ENCODE results near the gene PDE8B.

DNA sequence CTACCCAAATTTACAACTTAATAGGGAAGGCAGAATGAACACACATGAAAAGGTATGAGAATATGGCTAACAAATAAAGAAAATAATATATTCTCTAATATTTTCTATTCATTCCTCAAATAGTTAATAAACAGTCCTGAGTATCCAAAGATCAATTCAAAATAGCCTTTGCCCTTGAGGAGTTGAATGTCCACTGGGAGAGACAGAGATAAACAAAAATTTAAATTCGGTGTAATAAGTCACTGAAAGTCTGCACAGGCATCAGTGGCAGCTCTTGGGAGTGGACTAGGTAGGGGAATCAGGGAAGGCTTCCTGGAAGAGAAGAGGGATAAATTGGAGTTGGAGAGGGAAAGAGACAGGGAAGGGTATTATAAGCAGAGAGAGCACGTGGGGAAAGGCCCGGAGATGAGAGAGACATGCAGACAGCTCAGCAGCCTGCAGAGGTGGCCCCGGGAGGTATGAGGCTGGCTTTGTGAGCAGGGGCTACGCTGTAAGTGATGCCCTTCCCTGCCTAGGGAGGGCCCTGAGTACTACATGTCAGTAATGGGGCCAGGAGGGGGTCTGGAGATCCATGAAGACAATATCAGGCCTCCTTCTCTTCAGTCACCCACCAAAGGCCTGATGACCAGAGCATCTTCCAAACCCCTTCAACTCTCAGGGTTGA, 137.1 kb downstream of the PDE8B start:
- TF ChIP-seq, protein P1, sequence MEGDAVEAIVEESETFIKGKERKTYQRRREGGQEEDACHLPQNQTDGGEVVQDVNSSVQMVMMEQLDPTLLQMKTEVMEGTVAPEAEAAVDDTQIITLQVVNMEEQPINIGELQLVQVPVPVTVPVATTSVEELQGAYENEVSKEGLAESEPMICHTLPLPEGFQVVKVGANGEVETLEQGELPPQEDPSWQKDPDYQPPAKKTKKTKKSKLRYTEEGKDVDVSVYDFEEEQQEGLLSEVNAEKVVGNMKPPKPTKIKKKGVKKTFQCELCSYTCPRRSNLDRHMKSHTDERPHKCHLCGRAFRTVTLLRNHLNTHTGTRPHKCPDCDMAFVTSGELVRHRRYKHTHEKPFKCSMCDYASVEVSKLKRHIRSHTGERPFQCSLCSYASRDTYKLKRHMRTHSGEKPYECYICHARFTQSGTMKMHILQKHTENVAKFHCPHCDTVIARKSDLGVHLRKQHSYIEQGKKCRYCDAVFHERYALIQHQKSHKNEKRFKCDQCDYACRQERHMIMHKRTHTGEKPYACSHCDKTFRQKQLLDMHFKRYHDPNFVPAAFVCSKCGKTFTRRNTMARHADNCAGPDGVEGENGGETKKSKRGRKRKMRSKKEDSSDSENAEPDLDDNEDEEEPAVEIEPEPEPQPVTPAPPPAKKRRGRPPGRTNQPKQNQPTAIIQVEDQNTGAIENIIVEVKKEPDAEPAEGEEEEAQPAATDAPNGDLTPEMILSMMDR (IDR thresholded peaks at IDR 0.05; ENCODE audit: low read depth, low read length, missing input control) = no peak
- TF ChIP-seq EGR1 (IDR thresholded peaks at IDR 0.05; ENCODE audit: low read depth in 2 of 2) = no peak
- TF ChIP-seq, protein P2, sequence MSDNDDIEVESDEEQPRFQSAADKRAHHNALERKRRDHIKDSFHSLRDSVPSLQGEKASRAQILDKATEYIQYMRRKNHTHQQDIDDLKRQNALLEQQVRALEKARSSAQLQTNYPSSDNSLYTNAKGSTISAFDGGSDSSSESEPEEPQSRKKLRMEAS (IDR thresholded peaks at IDR 0.05) = no peak
- TF ChIP-seq, protein P3, sequence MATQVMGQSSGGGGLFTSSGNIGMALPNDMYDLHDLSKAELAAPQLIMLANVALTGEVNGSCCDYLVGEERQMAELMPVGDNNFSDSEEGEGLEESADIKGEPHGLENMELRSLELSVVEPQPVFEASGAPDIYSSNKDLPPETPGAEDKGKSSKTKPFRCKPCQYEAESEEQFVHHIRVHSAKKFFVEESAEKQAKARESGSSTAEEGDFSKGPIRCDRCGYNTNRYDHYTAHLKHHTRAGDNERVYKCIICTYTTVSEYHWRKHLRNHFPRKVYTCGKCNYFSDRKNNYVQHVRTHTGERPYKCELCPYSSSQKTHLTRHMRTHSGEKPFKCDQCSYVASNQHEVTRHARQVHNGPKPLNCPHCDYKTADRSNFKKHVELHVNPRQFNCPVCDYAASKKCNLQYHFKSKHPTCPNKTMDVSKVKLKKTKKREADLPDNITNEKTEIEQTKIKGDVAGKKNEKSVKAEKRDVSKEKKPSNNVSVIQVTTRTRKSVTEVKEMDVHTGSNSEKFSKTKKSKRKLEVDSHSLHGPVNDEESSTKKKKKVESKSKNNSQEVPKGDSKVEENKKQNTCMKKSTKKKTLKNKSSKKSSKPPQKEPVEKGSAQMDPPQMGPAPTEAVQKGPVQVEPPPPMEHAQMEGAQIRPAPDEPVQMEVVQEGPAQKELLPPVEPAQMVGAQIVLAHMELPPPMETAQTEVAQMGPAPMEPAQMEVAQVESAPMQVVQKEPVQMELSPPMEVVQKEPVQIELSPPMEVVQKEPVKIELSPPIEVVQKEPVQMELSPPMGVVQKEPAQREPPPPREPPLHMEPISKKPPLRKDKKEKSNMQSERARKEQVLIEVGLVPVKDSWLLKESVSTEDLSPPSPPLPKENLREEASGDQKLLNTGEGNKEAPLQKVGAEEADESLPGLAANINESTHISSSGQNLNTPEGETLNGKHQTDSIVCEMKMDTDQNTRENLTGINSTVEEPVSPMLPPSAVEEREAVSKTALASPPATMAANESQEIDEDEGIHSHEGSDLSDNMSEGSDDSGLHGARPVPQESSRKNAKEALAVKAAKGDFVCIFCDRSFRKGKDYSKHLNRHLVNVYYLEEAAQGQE (IDR thresholded peaks at IDR 0.05) = no peak
- TF ChIP-seq, protein P4, sequence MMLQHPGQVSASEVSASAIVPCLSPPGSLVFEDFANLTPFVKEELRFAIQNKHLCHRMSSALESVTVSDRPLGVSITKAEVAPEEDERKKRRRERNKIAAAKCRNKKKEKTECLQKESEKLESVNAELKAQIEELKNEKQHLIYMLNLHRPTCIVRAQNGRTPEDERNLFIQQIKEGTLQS (IDR thresholded peaks at IDR 0.05) = no peak
- TF ChIP-seq, protein P5, sequence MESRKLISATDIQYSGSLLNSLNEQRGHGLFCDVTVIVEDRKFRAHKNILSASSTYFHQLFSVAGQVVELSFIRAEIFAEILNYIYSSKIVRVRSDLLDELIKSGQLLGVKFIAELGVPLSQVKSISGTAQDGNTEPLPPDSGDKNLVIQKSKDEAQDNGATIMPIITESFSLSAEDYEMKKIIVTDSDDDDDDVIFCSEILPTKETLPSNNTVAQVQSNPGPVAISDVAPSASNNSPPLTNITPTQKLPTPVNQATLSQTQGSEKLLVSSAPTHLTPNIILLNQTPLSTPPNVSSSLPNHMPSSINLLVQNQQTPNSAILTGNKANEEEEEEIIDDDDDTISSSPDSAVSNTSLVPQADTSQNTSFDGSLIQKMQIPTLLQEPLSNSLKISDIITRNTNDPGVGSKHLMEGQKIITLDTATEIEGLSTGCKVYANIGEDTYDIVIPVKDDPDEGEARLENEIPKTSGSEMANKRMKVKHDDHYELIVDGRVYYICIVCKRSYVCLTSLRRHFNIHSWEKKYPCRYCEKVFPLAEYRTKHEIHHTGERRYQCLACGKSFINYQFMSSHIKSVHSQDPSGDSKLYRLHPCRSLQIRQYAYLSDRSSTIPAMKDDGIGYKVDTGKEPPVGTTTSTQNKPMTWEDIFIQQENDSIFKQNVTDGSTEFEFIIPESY (IDR thresholded peaks at IDR 0.05) = no peak
- peak in 1 of 2 donors; percentile 33 for TF ChIP-seq RXRA (IDR thresholded peaks at IDR 0.05)
- TF ChIP-seq SP1 (IDR thresholded peaks at IDR 0.05) = no peak
